ENCODE measurements around the gene CD4. TPM values are rescaled to one million over a fixed set of nuclear protein-coding genes. Genes with fewer than 3 reads are reported as not detected.
"Not testable (repeated sequence)": the region's sequence is repeated elsewhere in the genome, so short reads cannot be mapped to it uniquely, and the experiment has no call there.

Gene CD4
- total RNA-seq (10 to 100 TPM in 8 of 9 donors, 1 to 10 TPM in 1; 2.4 to 52.8 (median 29.5) TPM), polyA plus RNA-seq (10 to 100 TPM in 1 of 3 donors, 1 to 10 TPM in 2; 8.1 to 12.9 (median 9.1) TPM)
- long read RNA-seq, donor 1, result 0 reads
- long read RNA-seq, donor 2, partial matches to known transcripts, result 0 of 2 reads
- long read RNA-seq, donor 2, other reads (novel, unspliced or antisense), result 0 of 2 reads
- long read RNA-seq, donor 3, partial matches to known transcripts, result 0 of 1 reads
- long read RNA-seq, donor 3, other reads (novel, unspliced or antisense), result 0 of 1 reads
- long read RNA-seq, donor 4, partial matches to known transcripts, result 0 of 5 reads
- long read RNA-seq, donor 4, other reads (novel, unspliced or antisense), result 3 of 5 reads
- long read RNA-seq, donor 5, transcript CD4-201 (10 exons, 3,114 nt), result major isoform, 44 of 55 reads
- long read RNA-seq, donor 5, partial matches to known transcripts, result 3 of 55 reads
- long read RNA-seq, donor 5, other reads (novel, unspliced or antisense), result 8 of 55 reads
- long read RNA-seq, donor 6, partial matches to known transcripts, result 0 of 3 reads
- long read RNA-seq, donor 6, other reads (novel, unspliced or antisense), result 2 of 3 reads
- long read RNA-seq, donor 7, result 0 reads
- long read RNA-seq, donor 8, partial matches to known transcripts, result 0 of 1 reads
- long read RNA-seq, donor 8, other reads (novel, unspliced or antisense), result 0 of 1 reads
- long read RNA-seq, donor 9, result 0 reads
- long read RNA-seq, donor 10, partial matches to known transcripts, result 0 of 1 reads
- long read RNA-seq, donor 10, other reads (novel, unspliced or antisense), result 0 of 1 reads

GRCh38 chr12:6788972-6789924 lies at the start of gene CD4:
Gene CD4 (plus strand): TSS chr12:6789528. CDS start chr12:6800139, 10,611 bp downstream.
- Histone ChIP-seq H3K4me1 (replicated peaks in 1 of 2) (no peaks in the 10 kb centered on the region), H3K27me3 (peaks cover 12% of the 10 kb centered on the region), H3K27ac (peak within 1 kb of the TSS in 4 of 5 donors; percentile 14 to 82 (median 51)), H3K9me3 (replicated peaks in 1 of 3) (no peaks in the 10 kb centered on the region), H3K36me3 (replicated peaks in 1 of 2) (no peaks in the 10 kb centered on the region), H3K4me3 (peak within 1 kb of the TSS in 1 of 4 donors; percentile 17)
- intact Hi-C loops (cut with DNase I), result no loop called here
- WGBS, 4 donors, result 60 to 73% (median 69%) methylated on average over 15 to 18 of the region's 18 CpGs
- DNase-seq, result peak in 6 of 7 donors; percentile 41 to 78 (median 65)
- no peak for TF ChIP-seq CTCF (IDR thresholded peaks at IDR 0.05)
- TF ChIP-seq POLR2A (IDR thresholded peaks at IDR 0.05), result peak; percentile 22 to 31

GRCh38 chr12:6742080-6742479 lies 47.2 kb upstream of the CD4 start:
- H3K27me3 ChIP-seq; H3K9me3 ChIP-seq (replicated peaks in 1 of 3); H3K4me3 ChIP-seq; DNase-seq; H3K4me1 ChIP-seq (replicated peaks in 1 of 2); H3K27ac ChIP-seq: not testable (repeated sequence)
- 41 to 55% (median 49%) methylated on average over 8 to 12 of the region's 12 CpGs for WGBS, 4 donors
- intact Hi-C loops (cut with DNase I), result loop anchor here in 1 of 2 donors (10.0 kb wide), 1 partner anchor 83 kb away; the partner anchor contains the start of genes GPR162 and P3H3
- H3K36me3 ChIP-seq (replicated peaks in 1 of 2), result peaks cover 0 to 10% of the 10 kb centered on the region in 2 donors

DNA sequence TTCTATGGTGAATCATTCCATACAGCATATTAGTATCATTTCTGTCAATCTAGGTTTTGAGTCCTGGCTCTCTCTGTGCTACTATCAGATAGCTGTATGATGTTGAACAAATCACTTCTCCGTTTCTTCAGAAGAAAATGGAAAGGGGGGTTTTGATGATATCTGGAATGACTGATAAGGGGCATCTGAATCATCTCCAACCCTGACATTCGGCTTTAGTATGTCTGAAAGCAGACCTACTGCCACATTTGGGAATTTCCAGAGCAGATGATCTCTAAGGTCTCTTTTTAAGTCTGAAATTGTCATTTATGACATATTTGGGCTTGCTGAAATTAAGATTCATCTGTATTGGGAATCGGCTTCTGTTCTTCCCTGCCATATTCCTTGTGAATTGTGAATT lies 46.5 kb upstream of the CD4 start:
- Histone ChIP-seq H3K9me3 (replicated peaks in 1 of 3) (no peaks in the 10 kb centered on the region), H3K27me3 (no peaks in the 10 kb centered on the region), H3K36me3 (replicated peaks in 1 of 2) (peaks cover 0 to 18% of the 10 kb centered on the region in 2 donors), H3K4me1 (replicated peaks in 1 of 2) (no peaks in the 10 kb centered on the region), H3K27ac (peak overlapping the region in 1 of 5 donors; percentile 10), H3K4me3 (no peak overlapping the region)
- DNase-seq, result no peak
- intact Hi-C loops (cut with DNase I), result loop anchor here in 1 of 2 donors (10.0 kb wide), 1 partner anchor 82 kb away; the partner anchor contains the start of genes GPR162 and P3H3
- 43 to 49% (median 45%) methylated on average over 3 of the region's 3 CpGs for WGBS, 4 donors
- no peak for TF ChIP-seq POLR2A (IDR thresholded peaks at IDR 0.05)
- no peak for TF ChIP-seq CTCF (IDR thresholded peaks at IDR 0.05)

GRCh38 chr12:6743300-6743699 lies 46.0 kb upstream of the CD4 start:
- H3K27me3 ChIP-seq; H3K9me3 ChIP-seq (replicated peaks in 1 of 3); H3K4me3 ChIP-seq; H3K4me1 ChIP-seq (replicated peaks in 1 of 2); DNase-seq; H3K27ac ChIP-seq: not testable (repeated sequence)
- peaks cover 0 to 23% of the 10 kb centered on the region in 2 donors for H3K36me3 ChIP-seq (replicated peaks in 1 of 2)
- WGBS, 4 donors, result 43 to 61% (median 51%) methylated on average over 7 of the region's 7 CpGs
- intact Hi-C loops (cut with DNase I), result loop anchor here in 1 of 2 donors (10.0 kb wide), 1 partner anchor 82 kb away; the partner anchor contains the start of genes GPR162 and P3H3

Measured in adrenal gland (tissue), 19 donors.